ENCODE measurements around the gene CACHD1. TPM values are rescaled to one million over a fixed set of nuclear protein-coding genes. Genes with fewer than 3 reads are reported as not detected.

CACHD1 gene
- total RNA-seq, 1 donor from 2014 or later = 5.9 TPM

DNA sequence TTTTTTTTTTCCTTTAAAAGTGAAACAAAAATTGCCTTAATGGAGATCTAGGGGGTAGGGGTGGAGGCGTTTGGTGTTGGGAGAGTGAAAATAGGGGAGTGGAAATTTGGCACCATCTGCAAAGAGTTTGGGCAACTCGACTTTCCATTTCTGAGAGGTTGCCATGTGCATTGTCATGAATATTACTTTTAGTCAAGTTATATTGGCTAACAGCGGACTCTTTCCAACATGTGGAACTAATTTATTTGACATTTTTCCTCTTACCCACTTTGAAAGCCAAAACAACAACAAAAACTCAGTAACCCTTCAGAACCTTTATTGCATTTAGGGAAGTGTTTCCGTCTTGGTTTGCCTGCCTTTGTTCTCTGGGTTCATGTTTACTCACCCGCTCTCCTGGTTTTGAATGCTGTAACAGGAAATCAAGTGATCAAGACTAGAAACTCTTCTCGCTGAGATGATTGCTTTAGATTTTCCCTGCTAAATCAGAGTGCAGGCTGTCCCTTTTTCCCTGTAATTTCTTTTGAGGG, 70.4 kb downstream of the CACHD1 start:
- TF ChIP-seq, protein P1, sequence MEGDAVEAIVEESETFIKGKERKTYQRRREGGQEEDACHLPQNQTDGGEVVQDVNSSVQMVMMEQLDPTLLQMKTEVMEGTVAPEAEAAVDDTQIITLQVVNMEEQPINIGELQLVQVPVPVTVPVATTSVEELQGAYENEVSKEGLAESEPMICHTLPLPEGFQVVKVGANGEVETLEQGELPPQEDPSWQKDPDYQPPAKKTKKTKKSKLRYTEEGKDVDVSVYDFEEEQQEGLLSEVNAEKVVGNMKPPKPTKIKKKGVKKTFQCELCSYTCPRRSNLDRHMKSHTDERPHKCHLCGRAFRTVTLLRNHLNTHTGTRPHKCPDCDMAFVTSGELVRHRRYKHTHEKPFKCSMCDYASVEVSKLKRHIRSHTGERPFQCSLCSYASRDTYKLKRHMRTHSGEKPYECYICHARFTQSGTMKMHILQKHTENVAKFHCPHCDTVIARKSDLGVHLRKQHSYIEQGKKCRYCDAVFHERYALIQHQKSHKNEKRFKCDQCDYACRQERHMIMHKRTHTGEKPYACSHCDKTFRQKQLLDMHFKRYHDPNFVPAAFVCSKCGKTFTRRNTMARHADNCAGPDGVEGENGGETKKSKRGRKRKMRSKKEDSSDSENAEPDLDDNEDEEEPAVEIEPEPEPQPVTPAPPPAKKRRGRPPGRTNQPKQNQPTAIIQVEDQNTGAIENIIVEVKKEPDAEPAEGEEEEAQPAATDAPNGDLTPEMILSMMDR (conservative IDR thresholded peaks at IDR 0.05; ENCODE audit: low read depth, low read length) = no peak
- DNase-seq (ENCODE audit: low read depth) = no peak
- H3K4me3 ChIP-seq (ENCODE audit: low read depth, low read length) = peak overlapping the region; percentile 3

DNA sequence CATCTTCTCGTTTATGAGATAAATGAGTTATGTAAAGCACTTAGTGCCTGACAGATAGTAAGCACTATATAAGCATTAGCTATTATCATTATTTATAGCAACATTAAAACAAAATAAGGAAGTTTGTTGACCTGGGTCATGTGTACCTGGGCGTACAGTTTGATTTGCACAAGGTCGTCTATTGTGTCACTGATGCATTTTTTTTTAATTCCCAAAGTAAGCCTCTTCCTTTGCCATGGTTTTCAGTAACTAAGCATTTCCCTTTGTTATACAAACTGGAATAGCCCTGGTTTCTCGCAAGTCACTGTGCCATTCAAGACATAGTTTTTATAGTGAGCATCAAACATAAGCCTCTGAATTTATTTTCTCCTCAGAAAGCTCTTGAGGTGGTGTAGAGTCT, 72.2 kb downstream of the CACHD1 start:
- H3K4me3 ChIP-seq (ENCODE audit: low read depth, low read length) = no peak overlapping the region
- no peak for DNase-seq (ENCODE audit: low read depth)
- TF ChIP-seq, protein P1 (conservative IDR thresholded peaks at IDR 0.05; ENCODE audit: low read depth, low read length) = no peak

DNA sequence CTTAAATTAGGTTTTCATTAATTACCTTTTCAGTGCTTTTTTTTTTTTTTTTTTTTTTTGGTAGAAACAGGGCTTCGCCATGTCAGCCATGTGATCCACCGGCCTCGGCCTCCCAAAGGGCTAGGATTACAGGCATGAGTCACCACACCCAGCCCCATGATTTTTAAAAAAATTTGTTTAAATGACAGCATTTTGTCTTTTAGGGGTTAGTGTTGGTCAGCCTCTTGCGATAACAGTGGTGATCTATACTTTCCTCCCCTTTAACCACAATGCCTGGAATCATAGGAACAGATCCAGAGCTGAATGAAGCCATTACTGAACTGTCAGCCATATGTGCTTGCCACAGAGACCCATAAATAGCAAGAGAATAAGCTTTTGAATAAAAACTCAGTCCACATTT, 73.9 kb downstream of the CACHD1 start:
- H3K4me3 ChIP-seq (ENCODE audit: low read depth, low read length) = no peak overlapping the region
- DNase-seq (ENCODE audit: low read depth) = no peak
- TF ChIP-seq, protein P1 (conservative IDR thresholded peaks at IDR 0.05; ENCODE audit: low read depth, low read length) = no peak

DNA sequence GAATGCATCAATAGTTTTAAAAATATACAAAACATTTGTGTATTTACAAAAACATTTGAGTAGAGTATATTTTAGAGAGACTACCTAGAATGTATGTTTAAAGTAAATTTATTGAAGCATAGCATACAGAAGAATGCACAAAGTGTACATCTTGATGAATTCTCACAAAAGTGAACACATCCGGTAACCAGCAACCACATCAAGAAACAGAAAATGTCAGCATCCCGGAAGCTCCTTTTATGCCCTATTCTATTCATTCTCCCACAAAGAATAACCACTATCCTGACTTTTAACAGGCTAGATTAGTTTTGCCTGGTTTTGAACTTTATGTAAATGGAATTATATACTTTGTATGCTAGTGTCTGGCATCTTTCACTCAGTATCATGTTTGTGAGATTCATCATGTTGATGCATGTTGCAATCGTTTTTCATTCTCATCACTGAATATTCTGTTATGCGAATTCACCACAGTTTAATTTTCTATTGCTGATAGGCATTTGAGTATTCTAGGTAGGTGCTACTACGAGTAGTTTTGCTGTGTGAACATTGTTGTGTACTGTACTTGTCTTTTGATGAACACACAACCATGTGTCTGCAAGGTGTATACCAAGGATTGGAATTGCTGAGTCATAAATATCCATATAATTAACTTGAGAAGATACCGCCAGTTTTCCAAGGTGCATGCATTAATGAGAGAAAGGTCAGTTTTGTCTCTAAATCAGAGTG, 75.4 kb downstream of the CACHD1 start:
- TF ChIP-seq, protein P1 (conservative IDR thresholded peaks at IDR 0.05; ENCODE audit: low read depth, low read length) = no peak
- DNase-seq (ENCODE audit: low read depth) = no peak
- no peak overlapping the region for H3K4me3 ChIP-seq (ENCODE audit: low read depth, low read length)

DNA sequence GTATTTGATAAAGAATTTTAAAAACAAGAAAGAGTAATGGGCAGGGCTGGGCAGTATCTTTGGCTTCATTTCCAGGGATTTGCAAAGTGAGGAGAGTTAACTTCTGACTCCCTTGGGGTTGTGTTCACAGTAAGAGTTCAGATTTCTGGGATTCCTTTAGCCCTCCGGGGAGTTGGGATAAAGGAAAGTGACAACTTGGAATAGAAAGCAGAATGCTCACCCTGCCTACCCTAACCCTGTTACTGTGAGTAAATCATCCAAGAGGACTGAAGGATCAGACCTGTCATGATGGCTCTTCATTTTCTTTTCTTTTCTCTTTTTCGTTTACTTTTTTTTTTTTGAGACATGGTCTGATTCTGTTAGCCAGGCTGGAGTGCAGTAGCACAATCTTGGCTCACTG, 76.1 kb downstream of the CACHD1 start:
- no peak for DNase-seq (ENCODE audit: low read depth)
- no peak overlapping the region for H3K4me3 ChIP-seq (ENCODE audit: low read depth, low read length)
- TF ChIP-seq, protein P1 (conservative IDR thresholded peaks at IDR 0.05; ENCODE audit: low read depth, low read length) = no peak

DNA sequence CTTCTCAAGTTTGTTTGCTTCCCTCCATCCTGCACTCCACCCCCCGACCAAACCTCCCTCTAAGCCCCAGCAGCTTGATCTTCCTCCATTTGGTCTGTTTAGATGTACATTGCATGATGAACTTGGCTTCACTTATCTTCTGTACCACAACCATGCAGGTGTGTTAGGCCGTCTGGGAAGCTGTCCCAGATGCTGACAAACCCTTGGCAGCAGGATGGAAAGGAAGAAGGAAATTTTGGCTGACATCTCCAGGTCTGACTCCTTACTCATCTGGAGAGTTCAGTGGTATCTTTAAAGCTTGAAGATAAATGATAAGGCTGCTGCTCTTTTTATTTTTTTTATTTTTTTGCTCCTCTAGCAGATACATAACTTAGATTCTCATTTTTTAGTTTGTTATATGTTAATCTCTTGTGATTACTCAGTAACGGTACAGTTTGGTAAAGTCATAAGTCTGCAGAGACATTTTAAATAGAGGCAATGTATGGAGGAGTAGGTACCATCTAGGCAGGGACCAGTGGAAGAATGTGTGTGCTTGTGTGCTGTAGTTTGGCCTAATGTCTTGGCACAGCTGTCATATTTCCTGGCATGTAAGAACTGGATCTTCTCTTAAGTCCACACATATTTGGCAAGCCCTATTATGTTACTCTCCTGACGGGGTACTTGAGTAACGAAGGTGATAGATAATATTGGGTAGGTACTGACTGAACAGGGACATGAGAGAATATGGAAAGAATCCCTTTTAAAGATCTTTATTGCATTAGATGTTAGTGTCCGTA, 79.7 kb downstream of the CACHD1 start:
- TF ChIP-seq, protein P1 (conservative IDR thresholded peaks at IDR 0.05; ENCODE audit: low read depth, low read length) = no peak
- no peak for DNase-seq (ENCODE audit: low read depth)
- no peak overlapping the region for H3K4me3 ChIP-seq (ENCODE audit: low read depth, low read length)
